GM19397 (cell line): Measurements from ENCODE around the gene PLCZ1.

Experiments
- ATAC-seq: cut with Tn5 transposase; IDR thresholded peaks from one replicate; pipeline ENCODE4 v1.9.1; 2021; ENCODE audit warnings: mild to moderate bottlenecking, moderate library complexity; ENCODE audit not compliant: unreplicated experiment

The PLCZ1 gene

GRCh38 chr12:18634382-18634781, 103.4 kb downstream of the PLCZ1 start:
- ATAC-seq: no peak
